Transverse colon (tissue), 3 donors: ENCODE data around the gene ETNPPL.
"Not testable (repeated sequence)": the region's sequence is repeated elsewhere in the genome, so short reads cannot be mapped to it uniquely, and the experiment has no call there.

Experiments used
- CTCF ChIP-seq, 5 experiments: fragments of 200-600 bp in 3 of 5; fragments of 450-650 bp in 2 of 5; sonication (generic) in 3 of 5; IDR thresholded peaks; 1 replicate in 2 of 5; 2 replicates in 3 of 5; pipeline ENCODE4 v1.5.1; 2016 to 2017; ENCODE audit warnings: antibody characterized with exemption in 5 of 5, inconsistent platforms in 3 of 5, mild to moderate bottlenecking in 2 of 5, moderate library complexity in 1 of 5
- POLR2A ChIP-seq: fragments of 450-650 bp; IDR thresholded peaks from one replicate; pipeline ENCODE4 v1.6.1; 2016; ENCODE audit warnings: antibody characterized with exemption, mild to moderate bottlenecking, moderate library complexity

- not testable (repeated sequence) for TF ChIP-seq CTCF (IDR thresholded peaks at IDR 0.05); POLR2A
These were observed 52.3 kb downstream of the ETNPPL start for GRCh38 chr4:108710578-108710977.
